Suprapubic skin (tissue), 4 donors: Measurements from ENCODE around the gene SCYGR2.

Experiments used
- CTCF ChIP-seq, 2 donors: fragments of 200-600 bp in 1 of 2; fragments of 450-650 bp in 1 of 2; sonication (generic) in 1 of 2; IDR thresholded peaks; one replicate each; pipeline ENCODE4 v1.5.1; 2016 to 2019; ENCODE audit warnings: antibody characterized with exemption in 2 of 2, mild to moderate bottlenecking in 1 of 2, moderate library complexity in 1 of 2
- EP300 ChIP-seq: sonication (generic); formaldehyde crosslinking; IDR thresholded peaks from one replicate; pipeline ENCODE4 v1.6.1; 2017; ENCODE audit warnings: antibody characterized with exemption
- POLR2A ChIP-seq, 2 donors: fragments of 450-650 bp; IDR thresholded peaks; one replicate each; pipeline ENCODE4 v1.6.1; 2017; ENCODE audit warnings: antibody characterized with exemption in 2 of 2, mild to moderate bottlenecking in 2 of 2, moderate library complexity in 2 of 2
- POLR2AphosphoS5 ChIP-seq, 3 donors: sonication (generic); formaldehyde crosslinking; IDR thresholded peaks; one replicate each; pipeline ENCODE4 v1.6.1; 2017; ENCODE audit warnings: antibody characterized with exemption in 3 of 3

GRCh38 chr2:227606476-227606875 lies 7.8 kb downstream of the SCYGR2 start:
- TF ChIP-seq CTCF (IDR thresholded peaks at IDR 0.05), result no peak
- TF ChIP-seq POLR2AphosphoS5 (IDR thresholded peaks at IDR 0.05), result no peak
- TF ChIP-seq POLR2A (IDR thresholded peaks at IDR 0.05), result no peak
- no peak for TF ChIP-seq EP300
